GM21447 (cell line): Measurements from ENCODE around the gene SRPRA.

Experiments
- ATAC-seq: cut with Tn5 transposase; IDR thresholded peaks from one replicate; pipeline ENCODE4 v1.9.1; 2021; ENCODE audit not compliant: unreplicated experiment

The SRPRA gene

GRCh38 chr11:126231725-126232459 is 36.8 kb downstream of the SRPRA start:
- no peak for ATAC-seq

- ATAC-seq: no peak
Measured at GRCh38 chr11:126229858-126230540, 38.7 kb downstream of the SRPRA start.

- no peak for ATAC-seq
Measured at GRCh38 chr11:126226334-126227084, 42.2 kb downstream of the SRPRA start.

- ATAC-seq: no peak
Measured at GRCh38 chr11:126225295-126225665, 43.4 kb downstream of the SRPRA start.

GRCh38 chr11:126224647-126225294 is 43.9 kb downstream of the SRPRA start:
- no peak for ATAC-seq

GRCh38 chr11:126219547-126219946 is 49.1 kb downstream of the SRPRA start:
- ATAC-seq: no peak

- no peak for ATAC-seq
Measured at GRCh38 chr11:126217491-126217890, 51.2 kb downstream of the SRPRA start.

- no peak for ATAC-seq
Measured at GRCh38 chr11:126216526-126217305, 52.0 kb downstream of the SRPRA start.

- no peak for ATAC-seq
Measured at GRCh38 chr11:126214841-126215240, 53.9 kb downstream of the SRPRA start.

GRCh38 chr11:126214441-126214840 is 54.3 kb downstream of the SRPRA start:
- no peak for ATAC-seq
